H1 (cell line): ENCODE results near the gene TBC1D10A. TPM values are rescaled to one million over a fixed set of nuclear protein-coding genes. Genes with fewer than 3 reads are reported as not detected.
A peak's percentile ranks its signal among the peaks of the same experiment; 100 is the strongest.

Experiments
- CTCF ChIA-PET: fragments of 300-600 bp; sonication (Branson Sonifier 250); formaldehyde crosslinking; loops from one replicate; lab custom pipeline; 2021; ENCODE audit not compliant: partially characterized antibody; lab: Charles Lee
- POLR2A ChIA-PET: fragments of 300-600 bp; sonication (Branson Sonifier 250); formaldehyde crosslinking; loops from one replicate; lab custom pipeline; 2021; ENCODE audit warnings: inconsistent platforms; ENCODE audit not compliant: partially characterized antibody; lab: Charles Lee
- DNase-seq, 2 experiments: peaks; one replicate each; pipeline versions ENCODE4 v3.0.0 to v3.0.0-alpha.2; 2010 to 2022; ENCODE audit warnings: low spot score in 2 of 2, low read depth in 1 of 2, mixed read lengths in 1 of 2
- FAIRE-seq: peaks from 2 replicates; lab custom pipeline; 2011; peaks lifted over from hg19 to GRCh38; lab: Jason Lieb, UNC
- H2AFZ ChIP-seq: 2 replicates; pipeline ENCODE4 v1.8.1; 2012; ENCODE audit warnings: low read length, inconsistent platforms
- H2AK5ac ChIP-seq: 2 replicates; pipeline ENCODE4 v1.6.1; 2013; ENCODE audit warnings: low read depth, low read length
- H2BK120ac ChIP-seq: replicated peaks from 2 replicates; pipeline ENCODE3; 2013; ENCODE audit warnings: low read depth, low read length, inconsistent platforms
- H2BK12ac ChIP-seq: 2 replicates; pipeline ENCODE4 v1.6.1; 2013; ENCODE audit warnings: low read depth, low read length
- H2BK15ac ChIP-seq: 2 replicates; pipeline ENCODE4 v1.6.1; 2013; ENCODE audit warnings: low read length
- H2BK20ac ChIP-seq: 2 replicates; pipeline ENCODE4 v1.6.1; 2013; ENCODE audit warnings: low read length
- H2BK5ac ChIP-seq: 2 replicates; pipeline ENCODE4 v1.6.1; 2013; ENCODE audit warnings: low read depth, low read length
- H3K14ac ChIP-seq: 2 replicates; pipeline ENCODE4 v1.6.1; 2013; ENCODE audit warnings: inconsistent platforms; ENCODE audit not compliant: insufficient read length
- H3K18ac ChIP-seq: 2 replicates; pipeline ENCODE4 v1.6.1; 2013; ENCODE audit warnings: low read length; ENCODE audit errors: extremely low read depth
- H3K23ac ChIP-seq: 2 replicates; pipeline ENCODE4 v1.6.1; 2013; ENCODE audit warnings: inconsistent platforms; ENCODE audit not compliant: insufficient read length
- H3K23me2 ChIP-seq: 2 replicates; pipeline ENCODE4 v1.6.1; 2013; ENCODE audit warnings: low read depth, low read length
- H3K27ac ChIP-seq: 2 replicates; pipeline ENCODE4 v1.6.1; 2011; ENCODE audit warnings: low read depth, low read length, inconsistent platforms
- H3K27me3 ChIP-seq, 4 experiments: replicated peaks in 1 of 4; 1 replicate in 1 of 4; 2 replicates in 3 of 4; pipeline versions ENCODE4 v1.6.1 to v1.8.1; 2011 to 2013; ENCODE audit warnings: low read length in 3 of 4, mild to moderate bottlenecking in 3 of 4, inconsistent platforms in 2 of 4, mixed read lengths in 2 of 4, moderate library complexity in 1 of 4; ENCODE audit not compliant: control insufficient read depth in 3 of 4, insufficient read depth in 3 of 4; ENCODE audit errors: extremely low read depth in 1 of 4
- H3K36me3 ChIP-seq, 4 experiments: 2 replicates each; pipeline versions ENCODE4 v1.6.1 to v1.8.1; 2011 to 2013; ENCODE audit warnings: mild to moderate bottlenecking in 4 of 4, low read length in 3 of 4, moderate library complexity in 2 of 4, control low read depth in 1 of 4, inconsistent platforms in 1 of 4; ENCODE audit not compliant: insufficient read depth in 4 of 4, control insufficient read depth in 2 of 4
- H3K4ac ChIP-seq: replicated peaks from 2 replicates; pipeline ENCODE3; 2013; ENCODE audit warnings: low read length, low read depth, mixed read lengths, inconsistent platforms; ENCODE audit not compliant: insufficient read length
- H3K4me1 ChIP-seq, 4 experiments: replicated peaks in 1 of 4; 1 replicate in 1 of 4; 2 replicates in 3 of 4; pipeline versions ENCODE4 v1.6.1 to v1.8.1; 2011 to 2013; ENCODE audit warnings: low read length in 3 of 4, inconsistent platforms in 2 of 4, mixed read lengths in 1 of 4; ENCODE audit not compliant: insufficient read depth in 4 of 4, control insufficient read depth in 3 of 4
- H3K4me2 ChIP-seq, 2 experiments: 2 replicates each; pipeline versions ENCODE4 v1.6.1 to v1.8.1; 2011 to 2013; ENCODE audit warnings: low read depth in 2 of 2, low read length in 2 of 2, control low read depth in 1 of 2, inconsistent platforms in 1 of 2, mild to moderate bottlenecking in 1 of 2; ENCODE audit not compliant: insufficient read depth in 1 of 2
- H3K4me3 ChIP-seq, 4 experiments: fragments of 200-600, 300-600 bp in 1 of 4; sonication (generic), shearing (Covaris generic), sonication (Bioruptor Twin) in 1 of 4; 2 replicates each; pipeline versions ENCODE4 v1.5.1 to v1.8.1; 2011 to 2016; ENCODE audit warnings: low read length in 4 of 4, low read depth in 3 of 4, control low read depth in 2 of 4, inconsistent platforms in 2 of 4, mild to moderate bottlenecking in 2 of 4, mixed read lengths in 1 of 4, moderate library complexity in 1 of 4; ENCODE audit not compliant: insufficient read depth in 2 of 4; ENCODE audit errors: extremely low read depth in 1 of 4
- H3K56ac ChIP-seq: replicated peaks from 2 replicates; pipeline ENCODE3; 2013; ENCODE audit warnings: low read depth, mild to moderate bottlenecking, mixed read lengths, low read length, inconsistent platforms; ENCODE audit not compliant: insufficient read length
- H3K79me1 ChIP-seq: 2 replicates; pipeline ENCODE4 v1.6.1; 2013; ENCODE audit warnings: low read depth, low read length, control low read depth
- H3K79me2 ChIP-seq, 2 experiments: 2 replicates each; pipeline versions ENCODE4 v1.6.1 to v1.8.1; 2012 to 2013; ENCODE audit warnings: low read length in 2 of 2, mild to moderate bottlenecking in 2 of 2, inconsistent platforms in 1 of 2; ENCODE audit not compliant: insufficient read depth in 2 of 2, control insufficient read depth in 1 of 2
- H3K9ac ChIP-seq, 4 experiments: replicated peaks in 1 of 4; 1 replicate in 1 of 4; 2 replicates in 3 of 4; pipeline versions ENCODE4 v1.6.1 to v1.8.1; 2011 to 2013; ENCODE audit warnings: low read depth in 3 of 4, low read length in 3 of 4, control low read depth in 2 of 4, mild to moderate bottlenecking in 2 of 4, moderate library complexity in 2 of 4, inconsistent platforms in 1 of 4; ENCODE audit errors: extremely low read depth in 1 of 4
- H3K9me3 ChIP-seq, 2 experiments: 2 replicates each; pipeline versions ENCODE4 v1.6.1 to v1.8.1; 2012 to 2013; ENCODE audit warnings: mild to moderate bottlenecking in 2 of 2, moderate library complexity in 2 of 2, control low read depth in 1 of 2, inconsistent platforms in 1 of 2, low read depth in 1 of 2, low read length in 1 of 2, mixed read lengths in 1 of 2; ENCODE audit not compliant: insufficient read depth in 2 of 2
- H4K20me1 ChIP-seq, 2 experiments: replicated peaks in 1 of 2; 2 replicates each; pipeline versions ENCODE3 to v1.8.1; 2011 to 2013; ENCODE audit warnings: inconsistent platforms in 2 of 2, low read length in 2 of 2, mild to moderate bottlenecking in 1 of 2; ENCODE audit not compliant: insufficient read depth in 2 of 2, control insufficient read depth in 1 of 2
- H4K5ac ChIP-seq: 2 replicates; pipeline ENCODE4 v1.6.1; 2013; ENCODE audit warnings: low read length, low read depth, mixed read lengths, inconsistent platforms; ENCODE audit not compliant: insufficient read length
- H4K8ac ChIP-seq: 2 replicates; pipeline ENCODE4 v1.8.0; 2013; ENCODE audit warnings: mild to moderate bottlenecking, moderate library complexity, low read length, inconsistent platforms; ENCODE audit not compliant: insufficient read depth; ENCODE audit errors: extremely low read depth
- H4K91ac ChIP-seq: replicated peaks from 2 replicates; pipeline ENCODE3; 2013; ENCODE audit warnings: low read length, mixed read lengths, inconsistent platforms; ENCODE audit not compliant: insufficient read length
- BCL11A ChIP-seq, 2 experiments: IDR thresholded peaks; one replicate each; pipeline ENCODE4 v1.6.1; 2011; ENCODE audit warnings: low read depth in 2 of 2, low read length in 2 of 2, mild to moderate bottlenecking in 2 of 2
- HDAC6 ChIP-seq: IDR thresholded peaks from one replicate; pipeline ENCODE4 v1.7.1; 2012; ENCODE audit warnings: low read depth, mild to moderate bottlenecking, inconsistent platforms, low read length, moderate library complexity
- KDM1A ChIP-seq: fragments of 200-600, 300-600 bp; sonication (generic); IDR thresholded peaks from 2 replicates; pipeline ENCODE4 v1.7.1; 2016; ENCODE audit warnings: mild to moderate bottlenecking, low read length, borderline replicate concordance
- MAFK ChIP-seq: IDR thresholded peaks from 2 replicates; pipeline ENCODE4 v1.6.1; 2012; ENCODE audit warnings: low read depth, mild to moderate bottlenecking, improper control_type of control experiment, low read length
- SIRT6 ChIP-seq: IDR thresholded peaks from one replicate; pipeline ENCODE4 v1.7.1; 2012; ENCODE audit warnings: low read length, inconsistent platforms
- TAF1 ChIP-seq: IDR thresholded peaks from 2 replicates; pipeline ENCODE4 v1.6.1; 2011; ENCODE audit warnings: mild to moderate bottlenecking, low read depth, low read length
- TEAD4 ChIP-seq: IDR thresholded peaks from 2 replicates; pipeline ENCODE4 v1.6.1; 2012; ENCODE audit warnings: low read depth, low read length, inconsistent platforms, mixed read lengths
- WGBS, 2 experiments: shearing (Covaris generic) in 1 of 2; methylation state at CpG; one replicate each; pipeline versions ENCODE4 v1.1.6 to v1.1.7; 2013 to 2015; ENCODE audit warnings: low lambda C conversion rate in 2 of 2, mixed read lengths in 2 of 2, inconsistent platforms in 1 of 2, low coverage in 1 of 2, missing lambda C conversion rate in 1 of 2; ENCODE audit not compliant: insufficient replicate concordance in 2 of 2, insufficient coverage in 1 of 2, insufficient read length in 1 of 2; ENCODE audit errors: extremely low coverage in 1 of 2, missing lambda C conversion rate in 1 of 2; 5-methylcytosine and 5-hydroxymethylcytosine counted together
- polyA plus RNA-seq, 7 experiments: library from polyadenylated mRNA; depleted of rRNA in 3 of 7; stranded (reverse) in 5 of 7; unstranded in 2 of 7; fragments of >200 nt in 5 of 7; fragments of 200-250 nt in 2 of 7; gene quantifications; 1 replicate in 5 of 7; 2 replicates in 1 of 7; 4 replicates in 1 of 7; pipeline versions ENCODE4 v1.2.1 to v1.2.3, GENCODE V29; 2011 to 2013; ENCODE audit warnings: missing spikeins in 2 of 7, mixed read lengths in 2 of 7
- total RNA-seq: library from RNA; stranded (reverse); fragmentation: NEBNext Ultra II Directional; extraction: Animal tissue kit (Norgen Biotek cat#: 25700); gene quantifications from 2 replicates; pipeline ENCODE4 v1.2.1, GENCODE V29; 2021
- TF ChIP-seq, protein P1 (sequence below): IDR thresholded peaks from 2 replicates; pipeline ENCODE4 v1.6.1; 2012; ENCODE audit warnings: low read length, inconsistent platforms
- TF ChIP-seq, protein P2 (sequence below): IDR thresholded peaks from 2 replicates; pipeline ENCODE4 v1.6.1; 2011; ENCODE audit warnings: low read length, improper control_type of control experiment

Gene TBC1D10A
- total and polyA plus RNA-seq, 2 of the 8 experiments (the other 6 are each of a cell fraction or from before 2014, with no cell fraction given): 5.4 to 7.0 TPM

DNA sequence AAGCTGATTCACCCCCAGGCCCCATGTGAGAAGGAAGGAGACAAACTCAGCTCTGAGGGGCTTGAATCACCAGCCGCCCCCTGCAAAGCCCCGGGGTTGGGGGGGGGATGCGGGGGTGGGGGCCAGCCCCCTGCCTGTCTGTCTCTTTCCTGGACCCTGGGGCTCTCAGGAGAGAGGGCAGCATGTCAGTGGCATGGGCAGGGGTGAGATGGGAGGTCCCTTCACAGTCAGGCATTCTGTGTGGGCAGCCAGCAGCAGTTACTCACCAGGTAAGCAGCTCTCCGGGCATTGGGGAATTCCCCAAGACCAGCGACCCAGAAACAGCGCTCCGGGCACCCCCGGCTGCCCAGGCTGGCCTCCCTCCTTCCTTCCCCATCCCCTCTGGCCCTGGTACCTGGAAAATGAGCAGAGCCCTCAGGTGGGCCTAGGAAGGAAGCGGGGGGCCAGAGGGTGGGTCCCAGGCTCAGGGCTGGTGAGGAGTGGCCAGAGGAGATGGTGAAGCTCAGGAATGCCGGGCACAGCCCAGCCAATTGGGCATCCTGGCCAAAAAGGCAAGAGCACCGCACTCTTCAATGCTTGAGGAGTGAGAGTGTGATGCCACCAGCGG is 76.0 kb downstream of the TBC1D10A start:
- peak overlapping the region; percentile 29 for H4K91ac ChIP-seq
- no peak overlapping the region for H2AFZ ChIP-seq
- DNase-seq (no peak), FAIRE-seq (no peak)
- H3K23ac ChIP-seq: no peak overlapping the region
- H3K4me1 ChIP-seq: peaks cover 4 to 18% (median 11%) of the 10 kb centered on the region in 4 experiments
- H3K23me2 ChIP-seq: peaks cover 9% of the 10 kb centered on the region; the same call in 1 of the 2 replicates
- TF ChIP-seq BCL11A (IDR thresholded peaks at IDR 0.05; ENCODE audit: low read depth in 2 of 2, low read length in 2 of 2) (no peak), HDAC6 (no peak), TEAD4 (no peak), MAFK (no peak), KDM1A (no peak), TAF1 (no peak), SIRT6 (no peak)
- TF ChIP-seq, protein P1, sequence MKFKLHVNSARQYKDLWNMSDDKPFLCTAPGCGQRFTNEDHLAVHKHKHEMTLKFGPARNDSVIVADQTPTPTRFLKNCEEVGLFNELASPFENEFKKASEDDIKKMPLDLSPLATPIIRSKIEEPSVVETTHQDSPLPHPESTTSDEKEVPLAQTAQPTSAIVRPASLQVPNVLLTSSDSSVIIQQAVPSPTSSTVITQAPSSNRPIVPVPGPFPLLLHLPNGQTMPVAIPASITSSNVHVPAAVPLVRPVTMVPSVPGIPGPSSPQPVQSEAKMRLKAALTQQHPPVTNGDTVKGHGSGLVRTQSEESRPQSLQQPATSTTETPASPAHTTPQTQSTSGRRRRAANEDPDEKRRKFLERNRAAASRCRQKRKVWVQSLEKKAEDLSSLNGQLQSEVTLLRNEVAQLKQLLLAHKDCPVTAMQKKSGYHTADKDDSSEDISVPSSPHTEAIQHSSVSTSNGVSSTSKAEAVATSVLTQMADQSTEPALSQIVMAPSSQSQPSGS: no peak
- TF ChIP-seq, protein P2, sequence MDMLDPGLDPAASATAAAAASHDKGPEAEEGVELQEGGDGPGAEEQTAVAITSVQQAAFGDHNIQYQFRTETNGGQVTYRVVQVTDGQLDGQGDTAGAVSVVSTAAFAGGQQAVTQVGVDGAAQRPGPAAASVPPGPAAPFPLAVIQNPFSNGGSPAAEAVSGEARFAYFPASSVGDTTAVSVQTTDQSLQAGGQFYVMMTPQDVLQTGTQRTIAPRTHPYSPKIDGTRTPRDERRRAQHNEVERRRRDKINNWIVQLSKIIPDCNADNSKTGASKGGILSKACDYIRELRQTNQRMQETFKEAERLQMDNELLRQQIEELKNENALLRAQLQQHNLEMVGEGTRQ: no peak
- ChIA-PET POLR2A (interaction anchor here (1.0 to 2.4 kb wide), 2 partner anchors 10 to 12 kb away, joined by 3 to 7 read pairs; no protein-coding TSS in a partner anchor), CTCF (interaction anchor here (0.9 to 2.1 kb wide), 9 partner anchors 13 to 143 kb away, joined by 3 to 8 read pairs (median 3); no protein-coding TSS in a partner anchor)
- peaks cover 0 to 2% of the 10 kb centered on the region in 2 experiments for H4K20me1 ChIP-seq
- H2AK5ac ChIP-seq: peak overlapping the region; percentile 65; the same call in 1 of the 2 replicates
- H4K5ac ChIP-seq: no peak overlapping the region
- H3K79me2 ChIP-seq: no peaks in the 10 kb centered on the region
- H3K18ac ChIP-seq: no peak overlapping the region
- no peak overlapping the region for H2BK20ac ChIP-seq
- 73% methylated on average over 7 of the region's 12 CpGs; no CpG with 5 or more reads in 1 of the 2 experiments for WGBS, 2 experiments
- no peak overlapping the region; the same call in 1 of the 2 replicates for H4K8ac ChIP-seq
- H2BK5ac ChIP-seq: no peak overlapping the region
- no peaks in the 10 kb centered on the region for H3K36me3 ChIP-seq
- no peak overlapping the region for H2BK120ac ChIP-seq
- H3K79me1 ChIP-seq: no peaks in the 10 kb centered on the region
- H3K9me3 ChIP-seq: no peaks in the 10 kb centered on the region
- no peak overlapping the region for H3K4me2 ChIP-seq
- no peak overlapping the region for H3K56ac ChIP-seq
- H3K14ac ChIP-seq: no peak overlapping the region
- 0 out of 2 replicates have a peak overlapping the region, but pooled peaks have one; percentile 17 for H2BK12ac ChIP-seq
- peak overlapping the region; percentile 15 for H3K4ac ChIP-seq
- no peaks in the 10 kb centered on the region; a peak in 2 of 7 replicates for H3K27me3 ChIP-seq
- no peak overlapping the region for H3K27ac ChIP-seq
- no peak overlapping the region for H3K4me3 ChIP-seq
- H3K9ac ChIP-seq: no peak overlapping the region
- H2BK15ac ChIP-seq: no peak overlapping the region
